ENCODE data around the gene ASB2. TPM values are rescaled to one million over a fixed set of nuclear protein-coding genes. Genes with fewer than 3 reads are reported as not detected.

The ASB2 gene
- total RNA-seq, 1 experiment from 2014 or later: 0.35 TPM

DNA sequence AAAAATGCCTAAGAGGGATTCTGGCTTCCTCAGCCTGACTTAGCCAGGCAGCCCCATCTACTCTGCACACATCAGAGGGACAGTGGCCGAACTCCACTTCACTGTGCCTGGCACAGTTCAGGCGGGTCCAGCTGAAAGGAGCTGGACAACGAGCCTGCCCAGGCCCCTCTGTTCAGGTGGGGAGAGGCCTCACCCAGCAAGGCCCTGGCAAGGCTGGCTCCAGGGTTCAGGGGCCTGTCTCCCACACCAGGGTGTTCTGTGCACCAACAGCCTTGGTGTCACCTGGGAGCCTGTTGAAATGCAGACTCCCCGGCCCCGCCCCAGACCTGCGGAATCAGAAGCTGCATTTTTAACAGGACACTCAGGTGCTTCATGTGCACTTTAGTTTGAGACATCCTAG is 39.4 kb downstream of the ASB2 start:
- Histone ChIP-seq H2AK5ac (ENCODE audit: insufficient read length, low read length) (no peak overlapping the region), H3K23ac (ENCODE audit: insufficient read length, low read depth, low read length) (no peak overlapping the region), H3K27me3 (ENCODE audit: insufficient read depth, low read length) (peaks cover 5% of the 10 kb centered on the region; the same call in 1 of the 2 replicates), H3K18ac (ENCODE audit: insufficient read length, low read depth, low read length) (no peak overlapping the region), H3K79me2 (ENCODE audit: insufficient read depth, low read length) (no peaks in the 10 kb centered on the region), H4K5ac (ENCODE audit: insufficient read length, low read depth, low read length) (no peak overlapping the region), H4K91ac (ENCODE audit: insufficient read length, low read depth, low read length) (no peak overlapping the region), H3K9me3 (ENCODE audit: control insufficient read depth, low read depth, low read length) (no peaks in the 10 kb centered on the region), H2BK20ac (ENCODE audit: low read depth, low read length, poor library complexity, severe bottlenecking) (no peak overlapping the region), H3K56ac (ENCODE audit: insufficient read length, low read depth, low read length) (no peak overlapping the region), H3K23me2 (ENCODE audit: insufficient read length, low read depth, low read length, poor library complexity, severe bottlenecking) (no peaks in the 10 kb centered on the region), H3K79me1 (ENCODE audit: insufficient read depth, low read depth, low read length, poor library complexity, severe bottlenecking) (no peaks in the 10 kb centered on the region), H3K4ac (ENCODE audit: low read depth, low read length) (no peak overlapping the region), H3K14ac (ENCODE audit: insufficient read depth, low read length) (no peak overlapping the region), H2BK5ac (ENCODE audit: insufficient read length, low read length) (no peak overlapping the region), H2AFZ (ENCODE audit: low read length) (no peak overlapping the region), H2BK12ac (ENCODE audit: insufficient read length, low read depth, low read length) (no peak overlapping the region), H4K20me1 (ENCODE audit: control insufficient read depth, insufficient read depth, insufficient read length) (no peaks in the 10 kb centered on the region), H2BK15ac (ENCODE audit: low read depth, low read length) (no peak overlapping the region), H3K4me1 (ENCODE audit: insufficient read depth, low read length) (no peaks in the 10 kb centered on the region; the same call in 1 of the 2 replicates), H3K4me2 (ENCODE audit: insufficient read depth, insufficient read length, low read length) (no peak overlapping the region), H3K27ac (ENCODE audit: insufficient read length, low read depth, low read length) (no peak overlapping the region), H3T11ph (ENCODE audit: low read length) (no peak overlapping the region), H4K8ac (replicated peaks; ENCODE audit: insufficient read length, low read depth, low read length) (no peak overlapping the region), H3K9ac (ENCODE audit: extremely low read depth, insufficient read length, low read length) (no peak overlapping the region), H2BK120ac (ENCODE audit: low read depth, low read length, poor library complexity, severe bottlenecking) (no peak overlapping the region)
- TF ChIP-seq, protein P1, sequence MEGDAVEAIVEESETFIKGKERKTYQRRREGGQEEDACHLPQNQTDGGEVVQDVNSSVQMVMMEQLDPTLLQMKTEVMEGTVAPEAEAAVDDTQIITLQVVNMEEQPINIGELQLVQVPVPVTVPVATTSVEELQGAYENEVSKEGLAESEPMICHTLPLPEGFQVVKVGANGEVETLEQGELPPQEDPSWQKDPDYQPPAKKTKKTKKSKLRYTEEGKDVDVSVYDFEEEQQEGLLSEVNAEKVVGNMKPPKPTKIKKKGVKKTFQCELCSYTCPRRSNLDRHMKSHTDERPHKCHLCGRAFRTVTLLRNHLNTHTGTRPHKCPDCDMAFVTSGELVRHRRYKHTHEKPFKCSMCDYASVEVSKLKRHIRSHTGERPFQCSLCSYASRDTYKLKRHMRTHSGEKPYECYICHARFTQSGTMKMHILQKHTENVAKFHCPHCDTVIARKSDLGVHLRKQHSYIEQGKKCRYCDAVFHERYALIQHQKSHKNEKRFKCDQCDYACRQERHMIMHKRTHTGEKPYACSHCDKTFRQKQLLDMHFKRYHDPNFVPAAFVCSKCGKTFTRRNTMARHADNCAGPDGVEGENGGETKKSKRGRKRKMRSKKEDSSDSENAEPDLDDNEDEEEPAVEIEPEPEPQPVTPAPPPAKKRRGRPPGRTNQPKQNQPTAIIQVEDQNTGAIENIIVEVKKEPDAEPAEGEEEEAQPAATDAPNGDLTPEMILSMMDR (conservative IDR thresholded peaks at IDR 0.05): no peak
- DNase-seq: no peak
- Mint-ChIP-seq H3K36me3 (ENCODE audit: insufficient read depth in 1 of 3, low read depth in 3 of 3) (no peaks in the 10 kb centered on the region; a peak in 1 of 7 replicates), H3K9me3 (no peaks in the 10 kb centered on the region), H3K4me3 (no peak overlapping the region), H3K27ac (no peak overlapping the region), H3K27me3 (ENCODE audit: low read depth) (peaks cover 39% of the 10 kb centered on the region), H3K4me1 (peaks cover 12 to 17% of the 10 kb centered on the region in 2 experiments)
- WGBS (ENCODE audit: extremely low coverage, insufficient read length, low lambda C conversion rate): no CpG with 5 or more reads among the region's 6 CpGs
